CD14-positive monocyte (primary cell): ENCODE results near the gene MCEE. TPM values are rescaled to one million over a fixed set of nuclear protein-coding genes. Genes with fewer than 3 reads are reported as not detected.
"Not testable (repeated sequence)": the region's sequence is repeated elsewhere in the genome, so short reads cannot be mapped to it uniquely, and the experiment has no call there.

Source experiments
- DNase-seq, 3 donors: peaks; one replicate each; pipeline ENCODE4 v3.0.0-alpha.2; 2011 to 2022
- H2AFZ ChIP-seq: 2 replicates; pipeline ENCODE4 v1.6.0; 2012; ENCODE audit warnings: mild to moderate bottlenecking, low read depth, low read length, inconsistent platforms; ENCODE audit not compliant: insufficient read depth, poor library complexity, severe bottlenecking
- H3K27ac ChIP-seq, 2 donors: 1 replicate in 1 of 2; 2 replicates in 1 of 2; pipeline ENCODE4 v1.5.1; 2012 to 2013; ENCODE audit warnings: low read length in 2 of 2, control low read depth in 1 of 2, inconsistent platforms in 1 of 2, low read depth in 1 of 2, mild to moderate bottlenecking in 1 of 2
- H3K27me3 ChIP-seq, 2 donors: one replicate each; pipeline versions ENCODE4 v1.6.0 to v1.6.1; 2011 to 2013; ENCODE audit warnings: low read length in 2 of 2; ENCODE audit not compliant: control insufficient read depth in 2 of 2, insufficient read depth in 2 of 2
- H3K36me3 ChIP-seq, 2 donors: replicated peaks in 1 of 2; 1 replicate in 1 of 2; 2 replicates in 1 of 2; pipeline versions ENCODE4 v1.5.1 to v1.6.1; 2012 to 2013; ENCODE audit warnings: low read length in 2 of 2, control low read depth in 1 of 2, inconsistent platforms in 1 of 2, mild to moderate bottlenecking in 1 of 2; ENCODE audit not compliant: insufficient read depth in 2 of 2, control insufficient read depth in 1 of 2
- H3K4me1 ChIP-seq, 2 donors: 1 replicate in 1 of 2; 2 replicates in 1 of 2; pipeline versions ENCODE4 v1.5.1 to v1.6.1; 2012 to 2013; ENCODE audit warnings: low read length in 2 of 2, control low read depth in 1 of 2, inconsistent platforms in 1 of 2, mild to moderate bottlenecking in 1 of 2, moderate library complexity in 1 of 2; ENCODE audit not compliant: insufficient read depth in 2 of 2, control insufficient read depth in 1 of 2
- H3K4me2 ChIP-seq: replicated peaks from 2 replicates; pipeline ENCODE3; 2012; ENCODE audit warnings: low read length, moderate library complexity, mild to moderate bottlenecking; ENCODE audit not compliant: poor library complexity, severe bottlenecking; ENCODE audit errors: extremely low read depth
- H3K4me3 ChIP-seq, 3 experiments: fragments of 200-600 bp in 1 of 3; sonication (generic) in 1 of 3; replicated peaks in 1 of 3; 1 replicate in 2 of 3; 2 replicates in 1 of 3; pipeline ENCODE4 v1.5.1; 2011 to 2013; ENCODE audit warnings: low read length in 3 of 3, mild to moderate bottlenecking in 3 of 3, control low read depth in 2 of 3, low read depth in 2 of 3, inconsistent platforms in 1 of 3, moderate library complexity in 1 of 3
- H3K79me2 ChIP-seq: 2 replicates; pipeline ENCODE4 v1.6.0; 2012; ENCODE audit warnings: mild to moderate bottlenecking, control low read depth, inconsistent platforms, low read length, moderate library complexity; ENCODE audit not compliant: insufficient read depth
- H3K9ac ChIP-seq: 2 replicates; pipeline ENCODE4 v1.6.0; 2017; ENCODE audit warnings: low read length, mild to moderate bottlenecking; ENCODE audit not compliant: insufficient read depth, poor library complexity, severe bottlenecking
- H3K9me3 ChIP-seq, 2 donors: replicated peaks in 1 of 2; 1 replicate in 1 of 2; 2 replicates in 1 of 2; pipeline versions ENCODE4 v1.5.1 to v1.6.1; 2012 to 2013; ENCODE audit warnings: low read length in 2 of 2, control low read depth in 1 of 2; ENCODE audit not compliant: control insufficient read depth in 1 of 2, insufficient read depth in 1 of 2
- H4K20me1 ChIP-seq: 2 replicates; pipeline ENCODE4 v1.6.0; 2012; ENCODE audit warnings: mild to moderate bottlenecking, low read length, control low read depth, moderate library complexity; ENCODE audit not compliant: insufficient read depth
- H3K27ac Mint-ChIP-seq, 7 donors: one replicate each; pipeline ENCODE4 v1.8.0; 2020; ENCODE audit warnings: mild to moderate bottlenecking in 7 of 7, mixed read lengths in 7 of 7, moderate library complexity in 6 of 7, inconsistent platforms in 2 of 7
- H3K27me3 Mint-ChIP-seq, 3 donors: one replicate each; pipeline ENCODE4 v1.8.0; 2021 to 2022; ENCODE audit warnings: low read depth in 3 of 3, mild to moderate bottlenecking in 3 of 3, mixed read lengths in 3 of 3, moderate library complexity in 3 of 3, inconsistent platforms in 1 of 3
- H3K36me3 Mint-ChIP-seq, 2 donors: one replicate each; pipeline ENCODE4 v1.8.0; 2020; ENCODE audit warnings: mixed read lengths in 2 of 2, inconsistent platforms in 1 of 2, mild to moderate bottlenecking in 1 of 2
- H3K4me1 Mint-ChIP-seq: one replicate; pipeline ENCODE4 v1.8.0; 2020; ENCODE audit warnings: mild to moderate bottlenecking, mixed read lengths
- H3K4me3 Mint-ChIP-seq, 2 donors: one replicate each; pipeline ENCODE4 v1.8.0; 2020; ENCODE audit warnings: mild to moderate bottlenecking in 2 of 2, mixed read lengths in 2 of 2, moderate library complexity in 1 of 2
- H3K9me3 Mint-ChIP-seq, 7 donors: one replicate each; pipeline ENCODE4 v1.8.0; 2020 to 2022; ENCODE audit warnings: mixed read lengths in 7 of 7, mild to moderate bottlenecking in 6 of 7, moderate library complexity in 6 of 7, inconsistent platforms in 2 of 7
- CTCF ChIP-seq: fragments of 200-600 bp; IDR thresholded peaks from one replicate; pipeline ENCODE4 v1.8.0; 2022; ENCODE audit warnings: antibody characterized with exemption, mild to moderate bottlenecking
- WGBS: methylation state at CpG from one replicate; pipeline ENCODE4 v1.1.5; 2013; ENCODE audit warnings: missing lambda C conversion rate; ENCODE audit not compliant: insufficient coverage; 5-methylcytosine and 5-hydroxymethylcytosine counted together
- intact Hi-C, 2 donors: fragments of 100-400 bp; cut with micrococcal nuclease; formaldehyde crosslinking; loops; one replicate each; pipeline versions ENCODE4 v1.15.0 to v1.15.1; 2023
- polyA plus RNA-seq, 3 donors: library from polyadenylated mRNA; depleted of rRNA in 1 of 3; unstranded in 2 of 3; stranded (reverse) in 1 of 3; fragments of 300-500 nt in 2 of 3; fragments of >200 nt in 1 of 3; fragmentation: Illumina TruSeq in 2 of 3; gene quantifications; 1 replicate in 2 of 3; 2 replicates in 1 of 3; pipeline ENCODE4 v1.2.3, GENCODE V29; 2012 to 2021

The MCEE gene
- polyA plus RNA-seq, 3 donors, result 9.3 to 29.0 (median 24.7) TPM

GRCh38 chr2:71108091-71108490 lies 21.9 kb downstream of the MCEE start:
- peaks cover 30 to 38% of the 10 kb centered on the region in 2 donors for H3K36me3 Mint-ChIP-seq

GRCh38 chr2:71106463-71106862 lies 23.6 kb downstream of the MCEE start:
- Mint-ChIP-seq H3K36me3 (peaks cover 23 to 25% of the 10 kb centered on the region in 2 donors), H3K9me3 (peaks cover 2 to 17% (median 4%) of the 10 kb centered on the region in 7 donors)
- intact Hi-C loops, H3K27ac Mint-ChIP-seq, H3K27ac ChIP-seq, H3K9me3 ChIP-seq, H3K4me1 ChIP-seq, H3K4me1 Mint-ChIP-seq, DNase-seq, H3K27me3 ChIP-seq, H4K20me1 ChIP-seq, H3K9ac ChIP-seq, H3K4me3 Mint-ChIP-seq, H2AFZ ChIP-seq, H3K4me2 ChIP-seq, H3K27me3 Mint-ChIP-seq, H3K79me2 ChIP-seq, H3K4me3 ChIP-seq: not testable (repeated sequence)
- peaks cover 24 to 36% of the 10 kb centered on the region in 2 donors for H3K36me3 ChIP-seq
- WGBS, result no CpG with 5 or more reads among the region's 6 CpGs

More at GRCh38 chr2:71108091-71108490, 21.9 kb downstream of the MCEE start:
- Histone ChIP-seq H3K27ac (no peak overlapping the region), H3K9ac (no peak overlapping the region), H3K4me2 (no peak overlapping the region), H2AFZ (no peak overlapping the region), H3K9me3 (no peaks in the 10 kb centered on the region), H3K4me1 (no peaks in the 10 kb centered on the region), H4K20me1 (no peaks in the 10 kb centered on the region), H3K36me3 (peaks cover 24 to 46% of the 10 kb centered on the region in 2 donors), H3K79me2 (no peaks in the 10 kb centered on the region), H3K4me3 (no peak overlapping the region), H3K27me3 (no peaks in the 10 kb centered on the region)
- intact Hi-C loops, result no loop called here
- H3K27ac Mint-ChIP-seq, result no peak overlapping the region
- H3K4me3 Mint-ChIP-seq, result no peak overlapping the region
- no peak for TF ChIP-seq CTCF
- H3K4me1 Mint-ChIP-seq, result peaks cover 2% of the 10 kb centered on the region
- peaks cover 0 to 4% (median 1%) of the 10 kb centered on the region in 3 donors for H3K27me3 Mint-ChIP-seq
- no peak for DNase-seq
- no CpG with 5 or more reads among the region's 2 CpGs for WGBS
- peaks cover 2 to 18% (median 3%) of the 10 kb centered on the region in 7 donors for H3K9me3 Mint-ChIP-seq
